Kidney tubule cell (primary cell): Measurements from ENCODE around the gene INO80B.
A peak's percentile ranks its signal among the peaks of the same experiment; 100 is the strongest.
"Not testable (repeated sequence)": the region's sequence is repeated elsewhere in the genome, so short reads cannot be mapped to it uniquely, and the experiment has no call there.

Experiments
- DNase-seq: peaks from one replicate; pipeline ENCODE4 v3.0.0-alpha.2; 2018; ENCODE audit warnings: low spot score

INO80B gene

DNA sequence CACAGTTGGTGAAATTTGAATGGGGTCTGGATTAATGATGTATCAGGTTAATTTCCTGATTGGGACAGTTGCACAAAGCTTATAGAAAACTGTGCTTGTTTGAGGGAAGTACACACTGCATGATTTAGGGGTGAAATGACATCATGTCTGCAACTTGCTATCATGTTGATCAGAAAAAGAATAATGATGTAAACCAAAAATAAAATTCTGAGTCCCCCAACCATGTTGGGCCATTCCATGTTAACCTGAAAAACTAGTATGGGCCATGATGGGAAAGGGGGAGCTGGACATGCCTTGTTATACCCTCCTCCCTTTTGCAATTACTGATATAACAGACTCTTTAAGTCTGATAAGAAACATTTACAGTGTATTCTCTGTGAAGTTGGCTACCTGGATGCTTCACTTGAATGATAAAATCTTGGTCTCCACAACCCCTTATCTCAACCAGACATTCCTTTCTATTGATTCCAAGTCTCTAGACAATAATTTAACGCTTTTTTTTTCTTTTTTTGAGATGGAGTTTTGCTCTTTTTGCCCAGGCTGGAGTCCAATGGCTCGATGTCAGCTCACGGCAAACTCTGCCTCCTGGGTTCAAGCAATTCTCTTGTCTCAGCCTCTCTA is 4.2 kb upstream of the INO80B start:
- DNase-seq, result no peak

DNA sequence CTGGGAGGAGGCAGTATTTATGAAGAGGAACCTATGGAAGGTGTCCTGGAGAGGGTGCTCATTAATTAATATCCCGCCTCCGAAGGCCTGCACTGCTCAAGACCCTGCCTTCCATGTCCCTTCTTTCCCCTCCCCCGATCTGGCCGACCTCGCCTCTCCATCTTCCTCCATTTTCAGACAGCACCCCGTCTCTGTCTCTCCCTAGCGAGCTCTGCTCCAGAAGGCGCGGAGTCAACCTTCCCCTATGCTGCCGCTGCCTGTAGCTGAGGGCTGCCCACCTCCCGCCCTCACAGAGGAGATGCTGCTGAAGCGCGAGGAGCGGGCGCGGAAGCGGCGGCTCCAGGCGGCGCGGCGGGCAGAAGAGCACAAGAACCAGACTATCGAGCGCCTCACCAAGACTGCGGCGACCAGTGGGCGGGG is 2.3 kb downstream of the INO80B start:
- DNase-seq, result no peak

DNA sequence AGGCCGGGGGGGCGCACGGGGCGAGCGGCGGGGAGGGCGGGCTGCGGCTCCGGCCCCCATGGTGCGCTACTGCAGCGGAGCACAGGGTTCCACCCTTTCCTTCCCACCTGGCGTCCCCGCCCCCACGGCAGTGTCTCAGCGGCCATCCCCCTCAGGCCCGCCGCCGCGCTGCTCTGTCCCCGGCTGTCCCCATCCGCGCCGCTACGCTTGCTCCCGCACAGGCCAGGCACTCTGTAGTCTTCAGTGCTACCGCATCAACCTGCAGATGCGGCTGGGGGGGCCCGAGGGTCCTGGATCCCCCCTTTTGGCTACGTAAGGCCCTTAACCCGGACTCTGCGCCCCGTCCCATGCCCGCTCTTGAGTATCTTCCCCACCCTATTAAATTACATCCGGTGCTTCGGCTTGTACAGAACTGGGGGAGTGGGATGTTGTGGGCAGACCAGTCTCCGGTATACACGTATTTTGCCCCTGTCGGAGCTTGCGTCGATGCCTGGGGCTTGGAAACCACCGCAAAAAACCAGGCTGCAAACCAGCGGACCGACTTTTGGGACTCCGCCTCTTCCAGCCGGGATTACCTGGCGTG is 2.8 kb downstream of the INO80B start:
- DNase-seq, result peak; percentile 64

DNA sequence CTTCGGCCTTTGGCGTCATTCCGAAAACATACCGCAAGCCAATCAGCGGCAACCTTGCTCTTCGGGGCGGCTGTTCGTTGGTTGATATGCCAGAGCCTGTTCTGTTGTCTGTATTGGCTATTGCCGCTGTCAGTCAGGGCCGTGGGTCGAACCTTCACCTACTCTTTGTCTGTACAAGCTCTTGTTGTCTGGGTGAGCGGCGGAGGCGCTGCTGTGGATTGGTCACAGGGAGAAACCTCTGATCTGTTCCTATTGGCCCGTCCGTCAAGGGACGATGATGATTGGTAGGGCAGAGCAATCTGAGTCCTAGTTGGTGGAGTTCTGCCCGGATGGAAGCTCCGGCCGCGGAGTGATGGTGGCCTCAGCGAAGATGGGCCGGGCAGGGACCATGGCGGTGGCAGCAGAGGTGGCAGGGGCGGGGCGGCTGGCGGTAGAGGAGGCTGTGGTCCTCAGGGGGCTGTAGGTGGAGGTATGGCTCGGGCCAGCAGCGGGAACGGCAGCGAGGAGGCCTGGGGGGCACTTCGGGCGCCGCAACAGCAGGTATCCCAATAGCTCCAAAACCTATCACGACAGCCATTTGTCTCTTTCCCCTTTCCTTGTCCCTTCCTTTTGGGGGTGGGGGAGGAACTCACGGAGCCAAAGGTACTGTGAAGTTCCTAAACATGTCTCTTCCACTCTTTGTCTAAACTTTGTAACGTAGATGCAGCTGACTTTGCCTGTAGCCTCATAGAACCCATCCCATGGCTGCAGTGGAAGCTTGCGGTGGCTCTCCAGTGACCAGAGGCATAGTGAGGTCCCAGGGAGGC is 3.4 kb downstream of the INO80B start, which contains the start of gene WBP1:
Gene WBP1 (plus strand): TSS at position 307 of the 806 bp plus-strand sequence. CDS start 165 bp downstream, at position 472.
- DNase-seq, result peak; percentile 100

DNA sequence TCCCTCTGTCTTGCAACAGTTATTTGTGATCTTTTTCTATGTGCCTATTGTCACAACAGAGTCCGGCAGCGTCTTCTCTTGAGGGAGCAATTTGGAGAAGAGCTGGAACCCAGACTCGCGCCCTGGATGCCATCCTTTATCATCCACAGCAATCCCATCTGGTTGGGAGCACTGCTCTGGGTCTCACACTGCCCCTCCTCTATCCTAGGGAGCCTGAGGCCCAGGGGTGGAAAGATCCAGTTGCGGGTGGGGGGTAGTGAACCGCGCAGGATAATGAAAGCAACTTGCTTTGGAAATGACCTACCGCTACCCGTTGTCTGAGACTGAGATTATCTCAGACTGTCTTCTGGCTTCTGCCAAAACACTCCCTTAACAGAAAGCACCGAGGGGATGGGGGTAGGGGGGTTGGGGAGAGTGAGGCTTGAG is 4.1 kb downstream of the INO80B start:
- DNase-seq, result peak; percentile 28

DNA sequence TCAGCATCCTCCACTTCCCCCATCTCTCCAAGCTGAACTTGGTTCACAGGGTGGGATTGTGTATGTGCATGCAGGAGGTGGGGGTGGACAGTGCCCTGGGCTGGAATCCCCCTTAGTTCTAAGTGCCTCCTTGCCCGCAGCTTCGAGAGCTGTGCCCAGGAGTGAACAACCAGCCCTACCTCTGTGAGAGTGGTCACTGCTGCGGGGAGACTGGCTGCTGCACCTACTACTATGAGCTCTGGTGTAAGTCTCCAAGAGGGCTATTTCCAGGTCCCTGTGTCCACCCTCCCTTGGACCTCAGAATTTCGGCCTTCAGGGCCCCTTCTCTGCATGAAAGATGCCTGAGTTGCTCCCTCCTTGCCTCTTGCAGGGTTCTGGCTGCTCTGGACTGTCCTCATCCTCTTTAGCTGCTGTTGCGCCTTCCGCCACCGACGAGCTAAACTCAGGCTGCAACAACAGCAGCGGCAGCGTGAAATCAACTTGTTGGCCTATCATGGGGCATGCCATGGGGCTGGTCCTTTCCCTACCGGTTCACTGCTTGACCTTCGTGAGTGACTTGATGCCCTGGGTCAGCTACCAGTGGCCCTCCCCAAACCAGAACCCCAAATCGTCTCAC is 4.7 kb downstream of the INO80B start:
- not testable (repeated sequence) for DNase-seq

DNA sequence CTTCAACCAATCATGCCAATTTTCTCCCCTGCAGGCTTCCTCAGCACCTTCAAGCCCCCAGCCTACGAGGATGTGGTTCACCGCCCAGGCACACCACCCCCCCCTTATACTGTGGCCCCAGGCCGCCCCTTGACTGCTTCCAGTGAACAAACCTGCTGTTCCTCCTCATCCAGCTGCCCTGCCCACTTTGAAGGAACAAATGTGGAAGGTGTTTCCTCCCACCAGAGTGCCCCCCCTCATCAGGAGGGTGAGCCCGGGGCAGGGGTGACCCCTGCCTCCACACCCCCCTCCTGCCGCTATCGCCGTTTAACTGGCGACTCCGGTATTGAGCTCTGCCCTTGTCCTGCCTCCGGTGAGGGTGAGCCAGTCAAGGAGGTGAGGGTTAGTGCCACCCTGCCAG is 5.3 kb downstream of the INO80B start:
- not testable (repeated sequence) for DNase-seq

DNA sequence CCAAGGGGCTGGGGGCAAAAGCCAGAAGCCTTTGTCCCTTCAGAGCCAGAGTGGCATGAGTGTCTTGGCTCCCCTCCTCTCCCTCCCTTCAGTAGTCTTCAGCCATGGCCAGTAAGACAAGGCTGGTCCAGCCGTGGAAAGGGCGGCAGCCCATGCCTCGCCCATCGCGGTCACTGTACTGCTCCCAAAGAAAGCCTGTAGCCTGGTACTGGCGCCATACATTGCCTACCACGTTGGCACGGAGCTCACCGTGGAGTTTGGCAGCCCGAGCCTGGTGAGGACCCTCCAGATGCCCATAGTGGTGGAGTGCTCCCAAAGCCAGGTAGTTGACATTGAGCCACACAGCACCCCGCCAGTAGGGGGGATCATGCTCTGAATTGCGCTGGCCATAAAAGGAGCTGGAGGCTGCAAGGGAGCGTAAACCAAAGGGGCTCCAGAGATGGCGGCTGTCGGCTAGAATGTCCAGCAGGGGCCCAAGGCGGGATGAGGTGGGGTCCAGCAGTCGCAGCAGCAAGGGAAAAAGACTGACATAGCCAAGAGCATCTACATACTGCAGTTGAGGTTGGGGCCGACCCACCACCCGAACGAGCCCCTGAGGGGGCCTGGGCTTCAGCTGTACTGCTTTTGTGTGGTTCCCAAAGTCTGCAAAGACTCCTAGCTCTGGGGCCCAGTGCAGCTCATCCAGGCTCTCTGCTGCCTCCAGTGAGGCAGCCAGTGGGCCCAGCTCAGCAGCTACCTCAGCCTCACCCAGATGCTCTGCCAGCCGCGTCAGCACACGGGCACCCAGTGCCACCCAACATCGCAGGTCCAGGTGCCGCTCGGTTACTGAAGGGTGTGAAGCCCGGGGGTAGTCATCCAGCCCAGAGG is 6.5 kb downstream of the INO80B start:
- DNase-seq, result no peak

DNA sequence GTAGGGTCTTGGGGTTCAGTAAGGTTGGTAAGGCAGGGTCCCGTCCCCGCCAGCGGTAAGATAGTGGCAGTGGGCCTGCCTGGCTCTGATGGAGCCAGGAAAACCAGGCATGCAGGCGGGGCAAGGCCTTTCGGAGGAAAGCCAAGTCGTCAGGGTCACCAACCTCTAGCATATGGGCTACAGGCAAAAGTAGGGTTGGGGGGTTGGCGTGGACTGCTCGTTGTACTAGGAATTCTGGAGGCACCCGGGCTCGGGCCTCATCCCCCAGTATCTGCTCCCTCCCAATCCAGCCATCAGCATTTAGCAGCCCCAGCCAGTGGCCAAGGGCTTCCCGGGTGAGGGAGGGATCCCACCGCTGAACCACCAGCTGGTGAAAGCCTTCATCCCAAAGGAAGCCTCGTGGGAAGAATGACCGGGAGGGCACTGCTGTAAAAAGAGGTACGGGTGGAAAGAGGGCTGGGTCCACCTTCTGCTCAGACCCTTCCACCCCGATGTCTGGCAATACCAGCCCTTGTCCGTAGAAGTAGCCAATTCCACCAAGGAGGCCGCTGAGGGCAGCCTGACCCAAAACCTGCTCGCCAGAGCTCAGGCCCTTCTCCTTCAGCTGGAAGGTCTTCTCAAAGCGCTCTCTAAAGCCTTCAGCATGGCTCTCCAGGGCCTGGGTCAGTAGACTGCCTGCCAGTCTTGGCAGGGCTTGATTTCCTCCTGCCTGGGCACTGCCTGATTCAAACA is 7.3 kb downstream of the INO80B start:
- DNase-seq, result no peak

DNA sequence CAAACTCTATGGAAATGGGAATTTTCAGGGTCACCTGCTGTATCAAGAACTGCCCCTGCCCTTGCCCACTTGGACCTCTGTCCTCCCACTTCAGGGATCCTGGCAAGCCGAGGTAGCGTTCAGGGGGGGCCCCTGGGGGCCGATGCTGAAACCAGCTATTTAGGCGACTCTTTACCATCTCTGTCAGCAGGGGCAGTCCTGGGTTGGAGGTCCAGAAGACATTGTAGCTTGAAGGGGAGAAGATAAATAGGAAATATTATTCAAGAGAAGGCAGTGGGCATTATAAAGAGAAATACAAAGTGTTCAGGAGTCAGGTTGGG is 7.9 kb downstream of the INO80B start:
- no peak for DNase-seq

DNA sequence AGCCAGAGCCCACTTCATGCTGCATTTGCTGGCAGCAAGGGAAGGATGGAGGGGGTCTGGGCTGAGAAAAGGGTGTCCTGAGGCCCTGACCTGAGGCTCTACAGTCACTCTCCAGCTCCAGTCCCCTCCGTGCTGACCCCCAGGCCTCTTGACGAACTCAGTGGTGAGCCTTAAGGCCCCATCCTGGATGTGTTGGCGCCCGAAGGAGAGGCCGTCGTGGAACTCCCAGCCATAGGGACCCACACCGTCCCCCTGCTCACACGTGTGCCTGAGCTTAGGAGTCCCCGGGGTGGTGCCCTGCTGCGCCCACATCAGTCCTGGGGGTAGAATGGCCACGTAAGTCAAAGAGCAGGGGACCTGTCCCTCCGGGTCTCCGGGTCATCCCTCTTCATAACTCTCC is 9.5 kb downstream of the INO80B start:
- peak; percentile 13 for DNase-seq

DNA sequence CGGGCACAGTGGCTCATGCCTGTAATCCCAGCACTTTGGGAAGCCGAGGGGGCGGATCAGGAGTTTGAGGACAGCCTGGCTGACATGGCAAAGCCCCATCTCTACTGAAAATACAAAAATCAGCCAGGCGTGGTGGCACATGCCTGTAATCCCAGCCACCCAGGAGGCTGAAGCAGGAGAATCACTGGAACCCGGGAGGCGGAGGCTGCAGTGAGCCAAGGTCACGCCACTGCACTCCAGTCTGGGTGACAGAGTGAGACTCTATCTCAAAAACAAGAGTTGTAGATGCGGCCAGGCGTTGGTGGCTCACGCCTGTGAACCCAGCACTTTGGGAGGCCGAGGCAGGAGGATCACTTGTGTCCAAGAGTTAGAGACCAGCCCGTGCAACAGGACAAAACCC is 15.9 kb downstream of the INO80B start:
- DNase-seq, result not testable (repeated sequence)

DNA sequence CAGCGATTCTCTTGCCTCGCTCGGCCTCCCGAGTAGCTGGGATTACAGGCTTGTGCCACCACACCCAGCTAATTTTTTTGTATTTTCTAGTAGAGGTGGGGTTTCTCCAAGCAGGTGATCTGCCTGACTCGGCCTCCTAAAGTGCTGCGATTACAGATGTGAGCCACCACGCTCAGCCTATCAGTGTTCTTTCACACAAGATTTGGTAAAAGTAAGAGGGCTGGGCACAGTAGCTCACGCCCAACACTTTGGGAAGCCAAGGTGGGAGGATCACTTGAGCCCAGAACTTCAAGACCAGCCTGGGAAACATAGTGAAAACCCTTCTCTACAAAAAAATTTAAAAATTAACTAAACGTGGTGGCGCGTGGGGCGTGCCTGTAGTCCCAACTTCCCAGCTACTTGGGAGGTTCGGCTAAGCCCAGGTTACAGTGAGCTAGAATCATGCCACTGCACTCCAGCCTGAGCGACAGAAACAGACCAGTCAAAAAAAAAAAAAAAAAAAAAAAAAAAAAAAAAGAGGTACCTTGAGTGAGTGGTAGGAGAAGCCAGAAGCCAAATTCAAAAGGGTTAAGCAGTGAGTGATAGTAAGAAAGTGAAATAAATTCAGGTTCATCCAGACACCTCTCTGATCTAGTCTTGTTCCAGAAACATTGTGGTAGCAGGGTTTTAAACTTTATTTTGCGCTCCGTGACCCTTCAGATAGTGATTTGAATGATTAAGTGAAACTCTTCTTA is 16.6 kb downstream of the INO80B start:
- DNase-seq, result peak; percentile 28

DNA sequence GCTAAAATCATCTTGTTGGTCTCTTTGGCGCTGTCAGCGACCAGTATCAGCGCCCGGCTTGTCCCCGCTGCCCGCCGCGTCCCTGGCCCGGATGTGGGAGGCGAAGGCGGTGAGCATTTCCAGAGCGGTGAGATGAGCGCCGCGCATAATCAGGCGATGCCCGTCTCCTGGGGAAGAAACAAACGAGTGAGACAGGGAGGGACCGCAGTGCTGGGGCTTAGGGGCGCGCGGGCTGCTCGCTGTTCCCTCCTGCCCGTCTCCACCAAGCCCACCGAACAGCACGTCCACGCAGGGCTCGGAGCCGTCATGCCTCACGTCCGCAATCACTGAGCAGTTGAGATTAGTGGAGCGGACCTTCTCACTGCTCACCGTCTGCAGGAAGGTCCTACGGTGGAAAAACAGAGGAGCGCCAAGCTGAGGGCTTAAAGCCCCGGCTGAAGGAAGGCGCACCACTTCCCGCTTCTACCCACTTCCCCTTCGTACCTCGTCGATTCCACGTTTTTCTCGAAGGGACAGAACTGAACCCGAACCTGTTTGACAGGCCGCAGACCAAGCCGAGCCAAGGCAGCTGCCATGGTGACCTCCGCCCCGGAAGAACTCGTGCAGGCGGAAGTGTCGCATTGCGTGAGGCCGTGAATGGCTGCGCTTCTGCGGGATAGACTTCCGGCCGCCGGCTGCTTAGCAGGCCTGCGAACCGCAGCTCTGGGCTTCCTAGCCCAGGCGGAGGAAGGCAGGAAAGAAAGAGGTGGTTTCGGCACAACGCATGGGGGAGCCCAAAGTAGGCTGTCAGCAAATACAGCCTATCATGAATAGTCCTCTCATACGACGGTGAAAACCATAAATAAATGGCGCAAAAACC is 17.4 kb downstream of the INO80B start, which contains the start of gene MRPL53:
Gene MRPL53 (minus strand): TSS at position 595 of the 859 bp plus-strand sequence. CDS start 20 bp downstream, at position 575.
- DNase-seq, result peak; percentile 93

DNA sequence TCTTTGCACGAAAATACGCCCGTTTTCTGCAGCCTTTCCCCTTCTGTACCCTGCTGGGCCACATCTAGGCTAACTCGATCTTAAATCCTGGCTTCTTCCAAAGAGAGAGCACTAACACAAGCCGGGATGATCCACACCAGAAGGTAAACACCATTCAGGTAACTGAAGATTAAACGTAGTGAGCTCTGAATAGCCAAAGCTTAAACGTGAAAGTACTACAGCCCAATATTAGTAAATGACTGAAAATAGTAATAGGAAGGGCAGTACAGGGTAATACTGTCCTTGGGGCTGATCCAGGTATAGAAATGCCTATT is 18.0 kb downstream of the INO80B start:
- DNase-seq, result no peak

DNA sequence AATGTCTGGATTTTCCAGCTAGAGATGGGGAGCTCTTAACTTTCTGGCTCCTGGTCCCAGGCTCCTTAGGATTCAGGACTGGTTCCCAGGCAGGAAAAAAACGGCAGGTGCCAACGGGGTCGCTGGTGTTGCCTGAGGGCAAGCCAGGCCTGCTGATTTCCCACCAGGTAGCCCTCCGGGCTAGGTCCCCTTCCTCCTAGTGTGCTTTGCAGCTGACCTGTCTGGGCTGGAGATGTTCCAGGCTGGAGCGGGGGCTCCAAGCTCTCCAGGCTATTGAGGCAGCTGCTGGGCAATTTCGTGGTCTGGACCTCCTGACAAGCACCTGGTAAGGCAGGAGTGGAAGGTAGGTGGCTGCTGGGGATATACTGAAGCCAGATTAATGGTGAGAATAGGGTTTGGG is 19.6 kb downstream of the INO80B start:
- DNase-seq, result no peak

DNA sequence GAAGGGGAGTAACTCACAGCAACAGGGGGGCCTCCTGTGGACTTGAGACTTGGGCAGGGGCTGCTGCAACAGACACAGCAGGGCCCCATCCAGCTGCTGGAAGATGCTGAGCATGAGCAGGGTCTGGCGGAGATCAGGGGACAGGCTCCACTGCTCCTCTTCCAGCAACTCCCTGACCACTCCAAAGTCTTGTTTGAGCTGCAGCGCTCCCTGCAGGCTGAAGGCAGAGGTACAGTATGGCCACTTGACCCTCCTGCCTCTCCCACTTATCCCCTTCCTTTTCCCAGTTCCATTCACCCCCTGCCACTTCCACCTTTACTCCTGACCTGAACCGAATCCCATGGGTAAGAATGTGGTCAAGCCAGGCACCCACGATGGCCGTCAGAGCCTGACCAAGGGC is 20.0 kb downstream of the INO80B start:
- no peak for DNase-seq

DNA sequence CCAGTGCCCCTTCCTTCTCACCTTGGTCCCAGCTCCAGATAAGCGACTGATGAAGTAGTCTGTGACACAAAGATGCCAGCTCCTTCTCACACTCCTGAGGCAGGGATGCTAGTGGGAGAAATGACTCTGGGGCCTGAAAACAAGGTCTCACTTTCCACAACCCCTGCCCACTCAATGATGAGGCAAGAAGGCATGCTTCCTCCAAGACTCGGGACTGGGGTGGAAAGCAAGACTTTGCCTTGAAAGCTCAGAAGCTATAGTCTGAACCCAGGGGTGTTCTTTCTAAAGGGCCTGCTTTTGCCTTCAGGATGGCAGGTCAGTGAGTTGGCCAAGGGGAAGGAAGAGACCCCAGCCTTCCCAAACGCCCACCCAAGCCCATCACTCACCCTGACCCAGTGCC is 26.5 kb downstream of the INO80B start:
- no peak for DNase-seq

DNA sequence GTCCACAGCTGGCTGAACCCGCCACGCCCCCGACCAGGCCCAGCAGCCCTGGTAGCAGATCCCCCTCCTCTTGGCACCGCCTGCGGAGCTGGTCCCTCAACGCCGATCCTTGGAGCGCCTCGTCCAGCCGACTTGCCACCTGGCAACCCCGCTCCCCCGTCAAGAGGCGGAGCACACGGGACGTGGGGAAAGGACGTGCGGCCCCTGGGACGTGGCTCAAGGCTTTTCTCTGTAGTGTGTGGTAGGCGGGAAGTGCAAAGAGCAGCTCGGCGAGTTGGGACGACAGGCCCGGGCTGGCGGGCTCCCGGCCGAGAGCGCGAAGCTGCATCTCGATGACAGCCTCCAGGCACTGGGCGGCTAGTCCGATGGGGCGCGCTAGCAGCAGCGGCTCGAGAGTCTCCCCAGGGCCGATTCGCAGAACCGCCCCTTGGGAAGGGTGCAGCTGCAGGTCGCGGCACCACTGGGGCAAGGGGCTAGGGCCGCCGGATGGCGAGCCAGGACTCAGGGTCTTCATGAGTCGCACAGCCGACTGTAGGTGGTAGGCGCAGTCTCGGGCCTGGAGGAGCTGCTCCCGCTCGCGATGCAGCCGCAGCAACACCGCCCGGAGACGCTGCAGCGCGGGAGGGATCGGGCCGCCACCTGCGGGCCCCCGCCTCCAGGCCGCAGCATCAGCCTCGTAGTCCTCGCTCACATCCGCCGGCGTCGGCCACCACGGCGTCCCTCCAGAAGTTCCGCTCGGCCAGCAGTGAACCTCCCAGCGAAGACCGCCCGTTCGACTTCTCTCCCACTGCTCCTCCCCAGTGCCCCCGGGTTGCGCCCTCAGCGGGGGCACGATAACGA is 27.3 kb downstream of the INO80B start:
- DNase-seq, result peak; percentile 38
